HG03280 (cell line): ENCODE results near the gene PDP2.
A peak's percentile ranks its signal among the peaks of the same experiment; 100 is the strongest.
"Not testable (repeated sequence)": the region's sequence is repeated elsewhere in the genome, so short reads cannot be mapped to it uniquely, and the experiment has no call there.

Source experiments
- ATAC-seq: cut with Tn5 transposase; IDR thresholded peaks from one replicate; pipeline ENCODE4 v1.9.1; 2021; ENCODE audit warnings: mild to moderate bottlenecking, moderate library complexity; ENCODE audit not compliant: unreplicated experiment

Gene PDP2

GRCh38 chr16:66933776-66934137 is 53.4 kb downstream of the PDP2 start:
- no peak for ATAC-seq

GRCh38 chr16:66934138-66934838 is 54.0 kb downstream of the PDP2 start, which contains the start of gene CIAO2B:
TSS of gene CIAO2B (minus strand) at chr16:66934402. CDS start at chr16:66934364, 38 bp downstream.
- ATAC-seq: peak; percentile 77

- ATAC-seq: not testable (repeated sequence)
Observed at GRCh38 chr16:66934839-66935313, 54.6 kb downstream of the PDP2 start.

GRCh38 chr16:66935314-66936011 is 55.1 kb downstream of the PDP2 start, which contains the start of gene CES2:
TSS of gene CES2 (plus strand) at chr16:66935516. CDS start at chr16:66935636, 120 bp downstream.
- ATAC-seq: no peak

- ATAC-seq: no peak
Observed at GRCh38 chr16:66936462-66936861, 56.1 kb downstream of the PDP2 start.

GRCh38 chr16:66936889-66937554 is 56.7 kb downstream of the PDP2 start:
- no peak for ATAC-seq

- ATAC-seq: no peak
Observed at GRCh38 chr16:66937725-66938337, 57.5 kb downstream of the PDP2 start.

- no peak for ATAC-seq
Observed at GRCh38 chr16:66939366-66939765, 59.1 kb downstream of the PDP2 start.

GRCh38 chr16:66940236-66940635 is 59.9 kb downstream of the PDP2 start:
- ATAC-seq: no peak
